GM19193 (cell line): Measurements from ENCODE around the gene TSPY2.
"Not testable (repeated sequence)": the region's sequence is repeated elsewhere in the genome, so short reads cannot be mapped to it uniquely, and the experiment has no call there.

ENCODE experiments used
- POLR2A ChIP-seq: IDR thresholded peaks from 4 replicates; pipeline ENCODE4 v1.6.1; 2011; ENCODE audit not compliant: insufficient read depth, insufficient read length; ENCODE audit errors: extremely low read depth

TSPY2 gene

GRCh38 chrY:6245923-6246322 is at the start of gene TSPY2:
Gene TSPY2, plus strand, starts transcription at chrY:6246223. Its CDS starts 46 bp downstream, at chrY:6246269.
- TF ChIP-seq POLR2A: not testable (repeated sequence)
